K562 (cell line): ENCODE results near the gene TF. TPM values are rescaled to one million over a fixed set of nuclear protein-coding genes. Genes with fewer than 3 reads are reported as not detected.

Source experiments
- ATAC-seq: fragments of 200-7000 bp; cut with Tn5 transposase; 3 replicates; pipeline ENCODE4 v1.9.1; 2020; ENCODE audit warnings: moderate library complexity
- BruUV-seq: library from RNA; stranded (reverse); fragments of 400-500 nt; replicated peaks from 2 replicates; lab custom pipeline; 2021; lab: Mats Ljungman, UMichigan
- CTCF ChIA-PET: fragments of 300-600 bp; formaldehyde crosslinking; extraction: SDS; loops from one replicate; lab custom pipeline; 2021; ENCODE audit warnings: low intra/inter-chr PET ratio; lab: Yijun Ruan, JAX
- POLR2A ChIA-PET: fragments of 300-600, 350-650 bp; sonication (Branson Sonifier 250); formaldehyde crosslinking; extraction: SDS; loops from one replicate; lab custom pipeline; 2021; ENCODE audit warnings: antibody characterized with exemption, inconsistent platforms; lab: Yijun Ruan, JAX
- DNase-seq, 4 experiments: peaks; one replicate each; pipeline versions ENCODE4 v3.0.0 to v3.0.0-alpha.2; 2011 to 2018; ENCODE audit warnings: low spot score in 3 of 4, mixed read lengths in 3 of 4; ENCODE audit errors: extremely low read depth in 1 of 4
- FAIRE-seq: peaks from 2 replicates; lab custom pipeline; 2011; peaks lifted over from hg19 to GRCh38; lab: Jason Lieb, UNC
- H2AFZ ChIP-seq: 2 replicates; pipeline ENCODE4 v1.6.0; 2011; ENCODE audit warnings: low read depth, low read length, control low read depth, inconsistent platforms
- H3K27ac ChIP-seq: fragments of 200-600 bp; 3 replicates; pipeline ENCODE4 v1.8.0; 2011; ENCODE audit warnings: low read depth, mild to moderate bottlenecking, control low read depth, inconsistent platforms, low read length, moderate library complexity, mixed read lengths; ENCODE audit errors: extremely low read depth
- H3K27me3 ChIP-seq, 2 experiments: fragments of 300-600 bp in 1 of 2; 2 replicates in 1 of 2; 3 replicates in 1 of 2; pipeline versions ENCODE4 v1.6.0 to v1.8.0; 2011; ENCODE audit warnings: inconsistent platforms in 2 of 2, low read length in 2 of 2, mild to moderate bottlenecking in 1 of 2, mixed read lengths in 1 of 2, moderate library complexity in 1 of 2; ENCODE audit not compliant: control insufficient read depth in 2 of 2, insufficient read depth in 2 of 2
- H3K36me3 ChIP-seq: fragments of 300-600 bp; 3 replicates; pipeline ENCODE4 v1.8.0; 2011; ENCODE audit warnings: mild to moderate bottlenecking, low read length, inconsistent platforms; ENCODE audit not compliant: control insufficient read depth, insufficient read depth
- H3K4me1 ChIP-seq, 2 experiments: fragments of 200-600 bp in 1 of 2; replicated peaks in 1 of 2; 2 replicates in 1 of 2; 3 replicates in 1 of 2; pipeline versions ENCODE4 v1.5.1 to v1.8.0; 2011; ENCODE audit warnings: inconsistent platforms in 2 of 2, low read length in 2 of 2, mild to moderate bottlenecking in 1 of 2, mixed read lengths in 1 of 2, moderate library complexity in 1 of 2; ENCODE audit not compliant: control insufficient read depth in 2 of 2, insufficient read depth in 2 of 2
- H3K4me2 ChIP-seq: 2 replicates; pipeline ENCODE4 v1.6.1; 2011; ENCODE audit warnings: low read length, control low read depth, inconsistent platforms, mixed read lengths; ENCODE audit not compliant: insufficient read depth
- H3K4me3 ChIP-seq: fragments of 200-600 bp; sonication (generic), shearing (Covaris generic); 2 replicates; pipeline ENCODE4 v1.5.1; 2016; ENCODE audit warnings: control low read depth, inconsistent platforms
- H3K79me2 ChIP-seq: fragments of 200-600 bp; 3 replicates; pipeline ENCODE4 v1.8.0; 2011; ENCODE audit warnings: low read length, inconsistent platforms; ENCODE audit not compliant: control insufficient read depth, insufficient read depth
- H3K9ac ChIP-seq, 2 experiments: 2 replicates each; pipeline versions ENCODE4 v1.6.0 to v1.6.1; 2011; ENCODE audit warnings: low read depth in 2 of 2, low read length in 2 of 2, control low read depth in 1 of 2, inconsistent platforms in 1 of 2, mild to moderate bottlenecking in 1 of 2, mixed read lengths in 1 of 2; ENCODE audit not compliant: insufficient read depth in 1 of 2
- H3K9me1 ChIP-seq: one replicate; pipeline ENCODE4 v1.6.0; 2011; ENCODE audit warnings: inconsistent platforms, mild to moderate bottlenecking, low read length, moderate library complexity; ENCODE audit not compliant: control insufficient read depth, insufficient read depth
- H3K9me3 ChIP-seq: replicated peaks from 2 replicates; pipeline ENCODE4 v1.5.1; 2011; ENCODE audit warnings: low read depth, low read length, inconsistent platforms; ENCODE audit not compliant: control insufficient read depth, insufficient read depth
- H4K20me1 ChIP-seq: replicated peaks from 2 replicates; pipeline ENCODE4 v1.6.1; 2011; ENCODE audit warnings: low read length, inconsistent platforms, mixed read lengths; ENCODE audit not compliant: control insufficient read depth, insufficient read depth
- HSF4 ChIP-seq: fragments of 250-450 bp; sonication (Bioruptor Pico); IDR thresholded peaks from 2 replicates; pipeline ENCODE4 v2.1.2; 2022; ENCODE audit warnings: mild to moderate bottlenecking, moderate library complexity, borderline replicate concordance
- JUNB ChIP-seq: fragments of 450-650 bp; formaldehyde crosslinking; conservative IDR thresholded peaks from 2 replicates; pipeline ENCODE4 v1.4.0; 2020; ENCODE audit warnings: mild to moderate bottlenecking
- KLF1 ChIP-seq: fragments of 450-650 bp; IDR thresholded peaks from 2 replicates; pipeline ENCODE4 v1.6.1; 2016; ENCODE audit warnings: missing genetic modification characterization, missing compliant biosample characterization
- NR2C1 ChIP-seq, 2 experiments: fragments of 450-650 bp; IDR thresholded peaks; 2 replicates each; pipeline ENCODE4 v1.6.1; 2017; ENCODE audit warnings: mild to moderate bottlenecking in 2 of 2, antibody characterized with exemption in 1 of 2, inconsistent platforms in 1 of 2, missing compliant biosample characterization in 1 of 2, missing genetic modification characterization in 1 of 2
- PHB ChIP-seq: fragments of 250-450 bp; sonication (Bioruptor Pico); IDR thresholded peaks from 2 replicates; pipeline ENCODE4 v1.5.0; 2021
- PHF20 ChIP-seq: fragments of 450-650 bp; IDR thresholded peaks from 2 replicates; pipeline ENCODE4 v1.6.1; 2018; ENCODE audit not compliant: partially characterized antibody
- RAD21 ChIP-seq, 2 experiments: fragments of 250-450 bp in 1 of 2; fragments of 450-650 bp in 1 of 2; sonication (Bioruptor Pico) in 1 of 2; formaldehyde crosslinking in 1 of 2; IDR thresholded peaks in 1 of 2; conservative IDR thresholded peaks in 1 of 2; 2 replicates each; pipeline versions ENCODE4 v1.4.0 to v1.8.0; 2020 to 2022; ENCODE audit warnings: mild to moderate bottlenecking in 2 of 2, moderate library complexity in 1 of 2
- STAT6 ChIP-seq: sonication (generic); formaldehyde crosslinking; IDR thresholded peaks from 2 replicates; pipeline ENCODE4 v1.8.1; 2023; ENCODE audit warnings: mild to moderate bottlenecking, missing genetic modification reagents
- TCFL5 ChIP-seq: fragments of 250-450 bp; sonication (Bioruptor Pico); conservative IDR thresholded peaks from 2 replicates; pipeline ENCODE4 v1.6.1; 2021; ENCODE audit warnings: mild to moderate bottlenecking, moderate library complexity, matching md5 sums
- YBX1 ChIP-seq: fragments of 450-650 bp; IDR thresholded peaks from 2 replicates; pipeline ENCODE4 v1.7.1; 2016; ENCODE audit warnings: mild to moderate bottlenecking
- ZNF277 ChIP-seq: fragments of 250-450 bp; sonication (Bioruptor Pico); IDR thresholded peaks from 2 replicates; pipeline ENCODE4 v1.8.0; 2022; ENCODE audit warnings: inconsistent platforms, mild to moderate bottlenecking, moderate library complexity, borderline replicate concordance
- ZNF3 ChIP-seq: fragments of 250-450 bp; sonication (Bioruptor Pico); IDR thresholded peaks from 2 replicates; pipeline ENCODE4 v1.5.0; 2021; ENCODE audit warnings: mild to moderate bottlenecking, moderate library complexity
- ZNF561 ChIP-seq: fragments of 450-650 bp; formaldehyde crosslinking; conservative IDR thresholded peaks from 2 replicates; pipeline ENCODE4 v1.4.0; 2020; ENCODE audit warnings: mild to moderate bottlenecking, moderate library complexity
- ZZZ3 ChIP-seq: fragments of 450-650 bp; IDR thresholded peaks from 2 replicates; pipeline ENCODE4 v1.6.1; 2016; ENCODE audit warnings: antibody characterized with exemption, mild to moderate bottlenecking, moderate library complexity
- WGBS: fragments of 100-300 bp; shearing (Covaris generic); methylation state at CpG from one replicate; pipeline ENCODE4 v1.1.6; 2016; ENCODE audit warnings: low coverage, mixed read lengths; ENCODE audit not compliant: insufficient coverage; ENCODE audit errors: missing lambda C conversion rate; 5-methylcytosine and 5-hydroxymethylcytosine counted together
- in situ Hi-C: fragments of 300-500 bp; cut with MboI; formaldehyde crosslinking; loops from 4 replicates; pipeline ENCODE4 v1.15.0; 2018; ENCODE audit warnings: inconsistent platforms, mixed read lengths
- intact Hi-C: fragments of 100-400 bp; cut with micrococcal nuclease; formaldehyde crosslinking; loops from 2 replicates; pipeline ENCODE4 v1.14.2; 2022
- polyA plus RNA-seq, 8 experiments: library from polyadenylated mRNA; depleted of rRNA in 4 of 8; stranded (reverse) in 5 of 8; unstranded in 3 of 8; fragments of >200 nt; fragmentation: Nextera tagmentation in 2 of 8; fragmentation: Illumina TruSeq in 1 of 8; extraction: Ambion mirVana in 2 of 8; extraction: Trizol in 1 of 8; gene quantifications; 2 replicates each; pipeline versions ENCODE4 v1.2.1 to v1.2.3, GENCODE V29; 2011 to 2014; ENCODE audit warnings: inconsistent platforms in 1 of 8, missing spikeins in 1 of 8
- total RNA-seq, 7 experiments: library from RNA; depleted of rRNA in 6 of 7; stranded (reverse); fragments of >200 nt in 6 of 7; fragmentation: Illumina TruSeq in 2 of 7; extraction: Trizol in 2 of 7; gene quantifications; 2 replicates each; pipeline versions ENCODE4 v1.2.1 to v1.2.3, GENCODE V29; 2011 to 2021; ENCODE audit warnings: low replicate concordance in 1 of 7

Gene TF
- total and polyA plus RNA-seq, 9 of the 15 experiments (the other 6 are each of a cell fraction or from before 2014, with no cell fraction given) = 0.09 to 9.2 (median 3.1) TPM

GRCh38 chr3:133717424-133717823, 28.8 kb upstream of the TF start:
- intact Hi-C loops = no loop called here
- 0% methylated on average over 3 of the region's 3 CpGs for WGBS
- H3K4me3 ChIP-seq = no peak overlapping the region
- no peak for ATAC-seq
- H3K9me1 ChIP-seq = no peaks in the 10 kb centered on the region
- TF ChIP-seq KLF1 (no peak), ZNF561 (CRISPR knock-in tag) (no peak), ZZZ3 (no peak)
- H2AFZ ChIP-seq = no peak overlapping the region
- BruUV-seq = no TSS peak
- no peak overlapping the region for H3K9ac ChIP-seq
- H3K36me3 ChIP-seq = no peaks in the 10 kb centered on the region
- peaks cover 4 to 15% of the 10 kb centered on the region in 2 experiments; a peak in 3 of 5 replicates for H3K27me3 ChIP-seq
- H3K79me2 ChIP-seq = no peaks in the 10 kb centered on the region
- H4K20me1 ChIP-seq = no peaks in the 10 kb centered on the region
- no peaks in the 10 kb centered on the region for H3K4me1 ChIP-seq
- ChIA-PET POLR2A (no interaction called here), CTCF (no interaction called here)
- no peak overlapping the region for H3K27ac ChIP-seq
- in situ Hi-C loops = no loop called here
- FAIRE-seq = no peak
- no peaks in the 10 kb centered on the region for H3K9me3 ChIP-seq
- H3K4me2 ChIP-seq = no peak overlapping the region
- DNase-seq = no peak

GRCh38 chr3:133722935-133723334, 23.3 kb upstream of the TF start:
- CTCF ChIA-PET = no interaction called here
- BruUV-seq = no TSS peak
- no peak overlapping the region for H3K4me3 ChIP-seq
- intact Hi-C loops = no loop called here
- no peak overlapping the region for H3K4me2 ChIP-seq
- in situ Hi-C loops = no loop called here
- H3K9ac ChIP-seq = no peak overlapping the region
- DNase-seq (no peak), FAIRE-seq (no peak), ATAC-seq (no peak)
- H3K9me3 ChIP-seq = no peaks in the 10 kb centered on the region
- H3K36me3 ChIP-seq = no peaks in the 10 kb centered on the region
- no peaks in the 10 kb centered on the region for H3K4me1 ChIP-seq
- H3K79me2 ChIP-seq = no peaks in the 10 kb centered on the region
- no peaks in the 10 kb centered on the region for H3K27me3 ChIP-seq
- H2AFZ ChIP-seq = no peak overlapping the region
- H3K9me1 ChIP-seq = no peaks in the 10 kb centered on the region
- no peak overlapping the region for H3K27ac ChIP-seq
- POLR2A ChIA-PET = no interaction called here
- H4K20me1 ChIP-seq = no peaks in the 10 kb centered on the region
- TF ChIP-seq PHF20 (no peak), STAT6 (CRISPR knock-in tag) (no peak), PHB (CRISPR knock-in tag) (no peak), YBX1 (no peak), NR2C1 (IDR thresholded peaks at IDR 0.05) (no peak), NR2C1 (tag; IDR thresholded peaks at IDR 0.05) (no peak), RAD21 (CRISPR knock-in tag; conservative IDR thresholded peaks at IDR 0.05 in 1 of 2, IDR thresholded peaks at IDR 0.05 in 1 of 2) (no peak), JUNB (CRISPR knock-in tag) (no peak), HSF4 (CRISPR knock-in tag) (no peak), ZNF277 (CRISPR knock-in tag) (no peak), ZNF3 (CRISPR knock-in tag) (no peak), TCFL5 (CRISPR knock-in tag) (no peak)
